ENCODE data around the gene WFDC10B.
"Not testable (repeated sequence)": the region's sequence is repeated elsewhere in the genome, so short reads cannot be mapped to it uniquely, and the experiment has no call there.

The WFDC10B gene

DNA sequence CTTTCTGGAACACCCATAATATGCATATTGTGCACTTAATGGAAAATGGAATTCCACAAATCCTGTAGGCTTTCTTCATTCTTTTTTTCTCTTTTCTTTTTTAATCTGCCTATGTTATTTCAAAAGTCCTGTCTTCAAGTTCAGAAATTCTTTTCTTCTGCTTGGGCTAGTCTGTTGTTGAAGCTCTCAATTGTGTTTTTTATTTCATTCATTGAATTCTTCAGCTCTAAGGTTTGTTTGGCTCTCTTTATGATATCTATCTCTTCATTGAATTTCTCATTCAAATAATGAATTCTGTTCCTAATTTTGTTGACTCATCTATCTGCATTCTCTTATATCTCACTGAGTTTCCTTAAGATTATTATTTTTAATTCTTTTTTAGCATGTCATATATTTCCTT lies 27.4 kb upstream of the WFDC10B start:
- no peak overlapping the region for H3K4me3 ChIP-seq (ENCODE audit: low read length)
- no peak for DNase-seq (ENCODE audit: low read depth)
- TF ChIP-seq, protein P1, sequence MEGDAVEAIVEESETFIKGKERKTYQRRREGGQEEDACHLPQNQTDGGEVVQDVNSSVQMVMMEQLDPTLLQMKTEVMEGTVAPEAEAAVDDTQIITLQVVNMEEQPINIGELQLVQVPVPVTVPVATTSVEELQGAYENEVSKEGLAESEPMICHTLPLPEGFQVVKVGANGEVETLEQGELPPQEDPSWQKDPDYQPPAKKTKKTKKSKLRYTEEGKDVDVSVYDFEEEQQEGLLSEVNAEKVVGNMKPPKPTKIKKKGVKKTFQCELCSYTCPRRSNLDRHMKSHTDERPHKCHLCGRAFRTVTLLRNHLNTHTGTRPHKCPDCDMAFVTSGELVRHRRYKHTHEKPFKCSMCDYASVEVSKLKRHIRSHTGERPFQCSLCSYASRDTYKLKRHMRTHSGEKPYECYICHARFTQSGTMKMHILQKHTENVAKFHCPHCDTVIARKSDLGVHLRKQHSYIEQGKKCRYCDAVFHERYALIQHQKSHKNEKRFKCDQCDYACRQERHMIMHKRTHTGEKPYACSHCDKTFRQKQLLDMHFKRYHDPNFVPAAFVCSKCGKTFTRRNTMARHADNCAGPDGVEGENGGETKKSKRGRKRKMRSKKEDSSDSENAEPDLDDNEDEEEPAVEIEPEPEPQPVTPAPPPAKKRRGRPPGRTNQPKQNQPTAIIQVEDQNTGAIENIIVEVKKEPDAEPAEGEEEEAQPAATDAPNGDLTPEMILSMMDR (conservative IDR thresholded peaks at IDR 0.05; ENCODE audit: low read depth, low read length) = no peak

DNA sequence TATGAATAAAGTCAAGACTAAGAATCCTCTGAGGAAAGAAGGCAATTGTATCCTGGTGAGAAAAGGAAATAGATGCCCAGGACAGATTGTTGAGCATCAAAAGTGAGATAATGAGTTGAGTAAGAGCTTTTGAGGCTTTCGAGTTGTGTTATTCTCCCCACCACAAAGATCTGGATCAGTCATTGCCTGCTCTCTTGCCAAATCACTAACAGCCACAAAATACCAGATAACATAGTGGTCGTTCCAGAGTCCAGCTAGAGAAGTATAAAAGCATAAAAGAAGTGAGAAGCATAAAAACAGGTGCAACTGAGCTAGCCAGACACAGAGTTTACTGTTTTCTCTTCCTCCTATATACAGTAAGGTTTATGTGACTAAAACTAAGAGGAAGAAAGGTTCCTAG lies 22.2 kb upstream of the WFDC10B start:
- no peak overlapping the region for H3K4me3 ChIP-seq (ENCODE audit: low read length)
- TF ChIP-seq, protein P1 (conservative IDR thresholded peaks at IDR 0.05; ENCODE audit: low read depth, low read length) = no peak
- no peak for DNase-seq (ENCODE audit: low read depth)

DNA sequence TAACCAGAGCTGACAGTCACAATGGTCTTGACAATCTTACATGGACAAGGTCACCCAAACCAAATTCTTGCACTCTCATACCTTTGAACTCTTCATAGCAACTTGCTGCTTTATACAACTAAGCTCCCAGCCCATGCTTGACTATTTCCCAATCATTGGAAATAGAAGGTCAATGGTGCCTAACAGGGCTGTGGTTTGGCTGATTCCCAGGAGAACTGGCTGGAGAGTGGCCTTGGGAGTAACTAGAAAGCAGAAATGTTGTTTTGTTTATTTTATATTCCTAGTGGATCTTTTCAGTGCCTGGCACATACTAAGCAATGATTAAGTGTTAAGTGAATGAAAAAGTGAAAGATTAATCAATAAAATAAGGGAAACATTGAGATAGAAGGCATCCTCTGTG lies 20.3 kb upstream of the WFDC10B start:
- H3K4me3 ChIP-seq (ENCODE audit: low read length) = no peak overlapping the region
- TF ChIP-seq, protein P1 (conservative IDR thresholded peaks at IDR 0.05; ENCODE audit: low read depth, low read length) = no peak
- DNase-seq (ENCODE audit: low read depth) = no peak

DNA sequence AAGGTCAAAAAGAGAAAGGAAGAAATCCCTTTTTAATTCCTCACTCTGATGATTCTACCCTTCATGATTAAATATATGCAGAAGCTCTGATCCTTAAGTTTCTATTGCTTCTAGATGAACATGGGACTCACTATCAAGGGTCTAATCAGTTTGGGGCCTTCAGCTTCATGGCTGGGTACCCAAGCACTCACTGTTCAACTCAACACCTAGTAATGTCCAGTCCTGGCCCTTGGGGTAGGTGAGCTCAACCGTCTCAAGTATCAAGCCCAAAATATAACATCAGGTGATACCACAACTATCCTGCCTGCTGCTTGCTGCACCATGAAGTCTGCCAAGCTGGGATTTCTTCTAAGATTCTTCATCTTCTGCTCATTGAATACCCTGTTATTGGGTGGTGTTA lies 17.2 kb upstream of the WFDC10B start, which contains the start of gene SPINT4:
Gene SPINT4, plus strand, starts transcription at position 301 of the 400 bp plus-strand sequence. Its CDS starts 21 bp downstream, at position 322.
- no peak for DNase-seq (ENCODE audit: low read depth)
- H3K4me3 ChIP-seq (ENCODE audit: low read length) = no peak within 1 kb of the TSS
- TF ChIP-seq, protein P1 (conservative IDR thresholded peaks at IDR 0.05; ENCODE audit: low read depth, low read length) = no peak

DNA sequence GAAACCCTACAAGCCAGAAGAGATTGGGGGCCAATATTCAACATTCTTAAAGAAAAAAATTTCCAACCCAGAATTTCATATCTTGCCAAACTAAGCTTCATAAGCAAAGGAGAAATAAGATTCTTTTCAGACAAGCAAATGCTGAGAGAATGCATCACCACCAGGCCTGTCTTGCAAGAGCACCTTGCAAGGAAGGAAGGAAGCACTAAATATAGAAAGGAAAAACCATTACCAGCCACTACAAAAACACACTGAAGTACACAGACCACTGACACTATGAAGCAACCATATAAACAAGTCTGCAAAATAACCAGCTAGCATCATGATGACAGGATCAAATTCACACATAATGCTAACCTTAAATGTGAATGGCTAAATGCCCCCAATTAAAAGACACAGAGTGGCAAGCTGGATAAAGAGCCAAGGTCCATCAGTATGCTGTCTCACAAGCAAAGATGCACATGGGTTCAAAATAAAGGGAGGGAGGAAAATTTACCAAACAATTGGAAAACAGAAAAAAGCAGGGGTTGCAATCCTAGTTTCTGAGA lies 11.4 kb upstream of the WFDC10B start:
- not testable (repeated sequence) for H3K4me3 ChIP-seq (ENCODE audit: low read length); DNase-seq (ENCODE audit: low read depth)

DNA sequence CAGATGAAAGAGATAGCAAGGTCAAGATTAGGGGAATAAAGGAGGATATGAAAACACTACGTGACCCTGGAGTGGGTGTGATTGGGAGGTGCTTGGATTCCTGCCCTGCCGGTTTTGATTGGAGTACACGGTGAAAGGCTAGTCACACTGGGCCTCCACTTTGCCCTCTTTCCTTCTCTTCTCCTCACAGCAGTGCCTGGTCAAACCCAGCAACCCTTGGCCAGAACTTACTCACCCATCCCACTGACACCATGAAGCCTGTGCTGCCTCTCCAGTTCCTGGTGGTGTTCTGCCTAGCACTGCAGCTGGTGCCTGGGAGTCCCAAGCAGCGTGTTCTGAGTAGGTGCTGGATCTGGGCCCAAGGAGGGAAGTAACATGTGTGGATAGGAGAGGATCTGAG lies 2.9 kb downstream of the WFDC10B start, which contains the start of gene WFDC13:
Gene WFDC13, plus strand, starts transcription at position 166 of the 400 bp plus-strand sequence. Its CDS starts 86 bp downstream, at position 252.
- no peak for DNase-seq (ENCODE audit: low read depth)
- TF ChIP-seq, protein P1 (conservative IDR thresholded peaks at IDR 0.05; ENCODE audit: low read depth, low read length) = no peak
- H3K4me3 ChIP-seq (ENCODE audit: low read length) = no peak within 1 kb of the TSS

DNA sequence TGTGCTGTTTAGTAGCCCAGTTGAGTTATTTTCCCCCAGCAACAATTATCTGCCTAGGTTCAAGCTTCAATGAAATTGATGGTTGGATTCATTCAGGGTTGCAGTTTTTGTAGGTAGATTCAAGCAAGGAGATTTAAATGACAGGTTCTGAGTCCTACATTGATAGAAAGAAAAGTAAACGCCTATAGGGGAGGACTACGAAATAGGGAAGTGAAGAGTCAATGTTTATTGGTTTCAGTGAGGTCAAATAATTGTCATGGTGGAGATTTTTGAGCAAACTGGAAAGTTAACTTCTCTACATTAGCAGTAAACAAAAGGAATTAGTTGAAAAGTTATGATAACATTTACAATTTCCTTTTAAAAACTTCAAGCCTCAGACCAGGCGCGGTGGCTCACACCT lies 3.7 kb downstream of the WFDC10B start:
- TF ChIP-seq, protein P1 (conservative IDR thresholded peaks at IDR 0.05; ENCODE audit: low read depth, low read length) = no peak

More for the DNA sequence above, 3.7 kb downstream of the WFDC10B start:
- DNase-seq (ENCODE audit: low read depth) = no peak
- no peak overlapping the region for H3K4me3 ChIP-seq (ENCODE audit: low read length)
